ENCODE measurements around the gene DIDO1. TPM values are rescaled to one million over a fixed set of nuclear protein-coding genes. Genes with fewer than 3 reads are reported as not detected.

DIDO1 gene
- total RNA-seq, 2 donors from 2014 or later: 50.0 TPM

DNA sequence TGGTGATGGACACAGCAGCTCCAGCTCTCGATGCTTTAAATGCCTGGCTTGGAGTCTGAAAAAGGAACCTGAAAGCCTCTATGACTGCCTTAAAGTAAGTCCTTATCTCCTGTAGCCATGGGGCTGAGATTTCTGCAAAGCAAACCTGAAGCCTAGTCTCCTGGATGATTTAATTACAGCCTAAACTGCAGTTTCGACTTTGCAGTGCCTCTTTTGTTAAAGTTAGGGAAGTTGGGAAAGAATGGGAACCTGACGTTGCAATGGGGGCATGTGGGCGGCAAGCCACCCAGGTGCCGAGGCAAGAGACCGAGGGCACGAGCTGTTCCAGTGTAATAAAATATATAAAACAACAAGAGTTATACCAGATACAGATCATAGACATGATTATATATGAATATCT is 53.0 kb downstream of the DIDO1 start:
- Mint-ChIP-seq H3K4me1 (ENCODE audit: low read depth) (peaks cover 29% of the 10 kb centered on the region), H3K4me3 (peak overlapping the region; percentile 18 to 38), H3K27me3 (ENCODE audit: low read depth) (no peaks in the 10 kb centered on the region), H3K27ac (peak overlapping the region; percentile 72), H3K9me3 (no peaks in the 10 kb centered on the region), H3K36me3 (ENCODE audit: insufficient read depth in 2 of 2) (no peaks in the 10 kb centered on the region)
- ATAC-seq (replicated peaks in 1 of 2) (no peak), DNase-seq (no peak)

DNA sequence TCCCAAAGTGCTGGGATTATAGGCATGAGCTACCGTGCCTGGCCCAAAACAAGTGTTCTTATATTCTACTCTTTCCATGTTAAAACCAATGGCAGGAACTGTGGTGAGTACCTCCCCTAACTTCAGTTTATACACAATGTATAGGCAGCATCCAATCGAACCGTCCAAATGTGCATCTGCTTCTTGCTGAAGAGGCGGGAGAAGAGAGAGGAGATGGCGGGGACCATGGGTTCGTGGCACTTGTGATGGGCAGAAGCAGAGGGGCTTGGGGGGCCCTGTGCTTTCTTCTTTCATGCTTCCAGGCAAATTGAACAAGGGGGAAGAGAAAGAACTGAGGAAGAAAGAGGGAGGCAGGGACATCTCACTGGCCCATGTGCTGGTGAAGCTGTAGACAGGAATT is 53.4 kb downstream of the DIDO1 start:
- Mint-ChIP-seq H3K4me1 (ENCODE audit: low read depth) (peaks cover 29% of the 10 kb centered on the region), H3K27ac (no peak overlapping the region), H3K9me3 (no peaks in the 10 kb centered on the region), H3K4me3 (no peak overlapping the region), H3K27me3 (ENCODE audit: low read depth) (no peaks in the 10 kb centered on the region), H3K36me3 (ENCODE audit: insufficient read depth in 2 of 2) (no peaks in the 10 kb centered on the region)
- ATAC-seq (replicated peaks in 1 of 2): no peak
- no peak for DNase-seq

GRCh38 chr20:62872184-62872847 is 54.0 kb downstream of the DIDO1 start:
- H3K4me3 Mint-ChIP-seq: no peak overlapping the region
- no peaks in the 10 kb centered on the region for H3K9me3 Mint-ChIP-seq
- no peak overlapping the region for H3K27ac Mint-ChIP-seq
- H3K4me1 Mint-ChIP-seq (ENCODE audit: low read depth): peaks cover 29% of the 10 kb centered on the region
- ATAC-seq (replicated peaks in 1 of 2): no peak
- no peaks in the 10 kb centered on the region for H3K27me3 Mint-ChIP-seq (ENCODE audit: low read depth)
- DNase-seq: no peak
- H3K36me3 Mint-ChIP-seq (ENCODE audit: insufficient read depth in 2 of 2): no peaks in the 10 kb centered on the region

GRCh38 chr20:62864207-62864606 is 62.1 kb downstream of the DIDO1 start:
- Mint-ChIP-seq H3K27ac (no peak overlapping the region), H3K4me3 (no peak overlapping the region), H3K27me3 (ENCODE audit: low read depth) (no peaks in the 10 kb centered on the region), H3K9me3 (no peaks in the 10 kb centered on the region), H3K36me3 (ENCODE audit: insufficient read depth in 2 of 2) (no peaks in the 10 kb centered on the region), H3K4me1 (ENCODE audit: low read depth) (peaks cover 15% of the 10 kb centered on the region)
- DNase-seq (no peak), ATAC-seq (replicated peaks in 1 of 2) (no peak)

- ATAC-seq (replicated peaks in 1 of 2) (peak; percentile 89 to 92), DNase-seq (peak; percentile 90 to 98)
- peak within 1 kb of the TSS; percentile 20 for H3K27ac Mint-ChIP-seq
- peaks cover 15% of the 10 kb centered on the region for H3K4me1 Mint-ChIP-seq (ENCODE audit: low read depth)
- H3K27me3 Mint-ChIP-seq (ENCODE audit: low read depth): no peaks in the 10 kb centered on the region
- H3K36me3 Mint-ChIP-seq (ENCODE audit: insufficient read depth in 2 of 2): no peaks in the 10 kb centered on the region
- peak within 1 kb of the TSS; percentile 52 to 76 for H3K4me3 Mint-ChIP-seq
- H3K9me3 Mint-ChIP-seq: no peaks in the 10 kb centered on the region
Observed at GRCh38 chr20:62861726-62862336, 64.5 kb downstream of the DIDO1 start, which contains the start of gene TCFL5. Gene TCFL5, minus strand, starts transcription at chr20:62861822. Its CDS starts 152 bp downstream, at chr20:62861670.

DNA sequence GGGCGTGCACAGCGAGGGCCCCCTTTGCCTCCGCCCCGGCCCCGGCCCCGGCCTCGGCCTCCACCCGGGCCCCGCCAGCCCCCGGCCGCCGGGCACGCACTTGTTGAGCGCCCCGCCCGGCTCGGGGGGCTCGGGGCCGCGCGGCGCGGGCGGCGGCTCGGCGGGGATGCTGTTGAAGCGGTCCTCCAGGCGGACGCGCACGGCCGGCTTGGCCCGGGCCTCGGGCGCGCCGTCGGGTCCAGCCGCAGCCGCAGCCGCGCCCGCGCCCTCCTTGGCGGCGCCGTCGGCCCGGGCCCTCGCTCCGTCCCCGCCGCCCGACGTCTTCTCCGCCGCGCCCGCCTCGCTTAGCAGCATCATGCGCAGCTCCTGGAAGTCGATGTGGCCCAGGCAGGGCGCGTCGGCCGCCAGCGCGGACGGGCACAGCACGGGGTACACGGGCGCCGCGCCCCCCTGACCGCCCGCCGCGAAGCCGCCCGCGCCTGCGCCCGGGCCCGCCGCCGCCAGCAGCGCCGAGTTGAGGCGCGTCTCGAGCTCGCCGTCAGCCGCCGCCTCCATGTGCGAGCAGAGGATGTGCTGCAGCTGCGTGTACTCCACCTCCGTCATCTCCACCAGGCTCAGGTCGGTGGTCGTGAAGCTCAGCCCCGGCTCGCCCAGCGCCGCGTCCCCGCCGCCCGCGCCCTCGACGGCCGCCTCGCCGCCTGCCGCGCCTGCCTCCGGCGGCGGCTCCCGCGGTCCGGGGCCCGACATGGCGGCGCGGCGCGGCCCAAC is 65.2 kb downstream of the DIDO1 start:
- H3K4me1 Mint-ChIP-seq (ENCODE audit: low read depth): peaks cover 15% of the 10 kb centered on the region
- H3K27ac Mint-ChIP-seq: no peak overlapping the region
- DNase-seq (peak; percentile 56 to 57), ATAC-seq (replicated peaks in 1 of 2) (peak; percentile 56 to 61)
- peak overlapping the region in 1 of 2 donors; percentile 27 for H3K4me3 Mint-ChIP-seq
- no peaks in the 10 kb centered on the region for H3K27me3 Mint-ChIP-seq (ENCODE audit: low read depth)
- no peaks in the 10 kb centered on the region for H3K9me3 Mint-ChIP-seq
- no peaks in the 10 kb centered on the region for H3K36me3 Mint-ChIP-seq (ENCODE audit: insufficient read depth in 2 of 2)

GRCh38 chr20:62860391-62860923 is 65.8 kb downstream of the DIDO1 start:
- no peaks in the 10 kb centered on the region for H3K36me3 Mint-ChIP-seq (ENCODE audit: insufficient read depth in 2 of 2)
- no peak for DNase-seq
- H3K27me3 Mint-ChIP-seq (ENCODE audit: low read depth): no peaks in the 10 kb centered on the region
- no peaks in the 10 kb centered on the region for H3K9me3 Mint-ChIP-seq
- peak overlapping the region; percentile 52 to 76 for H3K4me3 Mint-ChIP-seq
- peaks cover 15% of the 10 kb centered on the region for H3K4me1 Mint-ChIP-seq (ENCODE audit: low read depth)
- ATAC-seq (replicated peaks in 1 of 2): peak in 1 of 2 donors; percentile 8
- no peak overlapping the region for H3K27ac Mint-ChIP-seq

DNA sequence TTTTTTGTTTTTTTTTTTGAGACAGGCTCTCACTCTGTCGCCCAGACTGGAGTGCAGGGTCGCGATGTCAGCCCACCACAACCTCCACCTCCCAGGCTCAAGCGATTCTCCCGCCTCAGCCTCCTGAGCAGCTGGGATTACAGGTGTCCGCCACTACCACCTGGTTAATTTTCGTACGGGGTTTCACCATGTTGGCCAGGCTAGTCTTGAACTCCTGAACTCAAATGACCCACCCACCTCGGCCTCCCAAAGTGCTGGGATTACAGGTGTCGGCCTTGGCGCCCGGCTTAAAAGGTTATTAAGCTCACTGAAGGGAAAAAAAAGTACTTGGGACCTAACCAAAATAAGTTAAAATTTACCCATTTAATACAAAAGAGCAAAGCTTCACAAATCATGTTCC is 66.6 kb downstream of the DIDO1 start:
- Mint-ChIP-seq H3K27ac (no peak overlapping the region), H3K9me3 (no peaks in the 10 kb centered on the region), H3K27me3 (ENCODE audit: low read depth) (no peaks in the 10 kb centered on the region), H3K4me3 (peak overlapping the region; percentile 52 to 76), H3K4me1 (ENCODE audit: low read depth) (peaks cover 15% of the 10 kb centered on the region), H3K36me3 (ENCODE audit: insufficient read depth in 2 of 2) (no peaks in the 10 kb centered on the region)
- no peak for DNase-seq
- no peak for ATAC-seq (replicated peaks in 1 of 2)

DNA sequence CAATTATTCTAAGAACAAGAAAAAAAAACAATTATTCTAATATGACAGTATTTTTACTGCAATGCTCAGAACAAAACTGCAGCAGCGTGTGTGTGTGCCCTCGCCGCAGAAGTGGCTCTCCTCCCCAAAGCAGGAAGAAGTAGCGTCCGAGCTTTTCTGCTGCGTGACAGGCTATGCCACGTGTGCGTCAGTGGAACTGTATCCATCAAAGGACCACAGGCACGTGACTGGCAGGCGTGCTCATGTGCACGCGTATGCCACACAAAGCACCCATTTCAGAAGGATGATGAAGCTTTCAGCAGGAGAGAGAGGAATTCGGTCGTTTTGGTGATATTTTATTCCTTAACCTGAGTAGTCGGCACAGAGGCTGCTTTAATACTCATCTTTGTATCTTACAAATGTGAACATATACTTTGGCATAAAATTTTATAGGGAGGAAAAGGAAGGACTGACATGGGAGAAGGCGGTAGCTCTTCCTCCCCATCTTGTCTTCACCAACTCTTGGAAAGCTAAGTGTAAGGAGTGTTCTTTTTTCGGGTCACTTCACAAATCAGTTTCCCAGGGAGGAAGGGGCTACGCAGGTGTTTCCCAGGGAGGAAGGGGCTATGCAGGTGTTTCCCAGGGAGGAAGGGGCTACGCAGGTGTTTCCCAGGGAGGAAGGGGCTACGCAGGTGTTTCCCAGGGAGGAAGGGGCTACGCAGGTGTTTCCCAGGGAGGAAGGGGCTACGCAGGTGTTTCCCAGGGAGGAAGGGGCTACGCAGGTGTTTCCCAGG is 68.1 kb downstream of the DIDO1 start:
- ATAC-seq (replicated peaks in 1 of 2) (no peak), DNase-seq (no peak)
- Mint-ChIP-seq H3K9me3 (no peaks in the 10 kb centered on the region), H3K36me3 (ENCODE audit: insufficient read depth in 2 of 2) (no peaks in the 10 kb centered on the region), H3K4me3 (peak overlapping the region in 1 of 2 donors; percentile 3), H3K4me1 (ENCODE audit: low read depth) (peaks cover 15% of the 10 kb centered on the region), H3K27ac (no peak overlapping the region), H3K27me3 (ENCODE audit: low read depth) (no peaks in the 10 kb centered on the region)

GRCh38 chr20:62856931-62857619 is 69.2 kb downstream of the DIDO1 start:
- Mint-ChIP-seq H3K9me3 (no peaks in the 10 kb centered on the region), H3K36me3 (ENCODE audit: insufficient read depth in 2 of 2) (no peaks in the 10 kb centered on the region), H3K27ac (peak overlapping the region; percentile 49), H3K4me1 (ENCODE audit: low read depth) (peaks cover 13% of the 10 kb centered on the region), H3K4me3 (no peak overlapping the region), H3K27me3 (ENCODE audit: low read depth) (no peaks in the 10 kb centered on the region)
- DNase-seq (no peak), ATAC-seq (replicated peaks in 1 of 2) (no peak)

- no peak overlapping the region for H3K4me3 Mint-ChIP-seq
- no peaks in the 10 kb centered on the region for H3K9me3 Mint-ChIP-seq
- H3K4me1 Mint-ChIP-seq (ENCODE audit: low read depth): peaks cover 5% of the 10 kb centered on the region
- H3K27me3 Mint-ChIP-seq (ENCODE audit: low read depth): no peaks in the 10 kb centered on the region
- H3K36me3 Mint-ChIP-seq (ENCODE audit: insufficient read depth in 2 of 2): no peaks in the 10 kb centered on the region
- ATAC-seq (replicated peaks in 1 of 2) (no peak), DNase-seq (no peak)
- H3K27ac Mint-ChIP-seq: no peak overlapping the region
Observed at GRCh38 chr20:62855120-62855519, 71.2 kb downstream of the DIDO1 start.

DNA sequence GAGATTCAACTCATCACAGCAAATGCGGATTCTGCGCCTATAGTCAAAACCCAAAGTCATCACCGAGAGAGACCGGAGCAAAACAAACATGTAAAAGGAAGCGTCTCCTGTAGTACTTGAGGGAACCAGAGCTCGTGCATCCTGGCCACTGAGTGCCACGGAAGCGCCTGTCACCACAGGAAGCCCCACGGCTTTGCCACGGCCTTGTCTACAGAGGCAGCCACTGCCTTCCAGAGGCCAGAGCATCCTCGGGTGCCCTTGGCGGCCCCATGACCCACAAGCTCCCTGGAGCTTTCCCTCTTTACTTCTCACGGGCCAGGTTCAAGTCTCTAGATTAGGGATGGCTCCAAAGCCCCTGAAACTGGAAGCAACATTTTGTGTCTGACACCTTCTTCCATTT is 72.2 kb downstream of the DIDO1 start:
- DNase-seq (no peak), ATAC-seq (replicated peaks in 1 of 2) (no peak)
- H3K4me3 Mint-ChIP-seq: no peak overlapping the region
- H3K9me3 Mint-ChIP-seq: no peaks in the 10 kb centered on the region
- H3K27ac Mint-ChIP-seq: no peak overlapping the region
- no peaks in the 10 kb centered on the region for H3K4me1 Mint-ChIP-seq (ENCODE audit: low read depth)
- no peaks in the 10 kb centered on the region for H3K36me3 Mint-ChIP-seq (ENCODE audit: insufficient read depth in 2 of 2)
- no peaks in the 10 kb centered on the region for H3K27me3 Mint-ChIP-seq (ENCODE audit: low read depth)
